ENCODE results near the gene PSMB5.
"Not testable (repeated sequence)": the region's sequence is repeated elsewhere in the genome, so short reads cannot be mapped to it uniquely, and the experiment has no call there.

The PSMB5 gene

DNA sequence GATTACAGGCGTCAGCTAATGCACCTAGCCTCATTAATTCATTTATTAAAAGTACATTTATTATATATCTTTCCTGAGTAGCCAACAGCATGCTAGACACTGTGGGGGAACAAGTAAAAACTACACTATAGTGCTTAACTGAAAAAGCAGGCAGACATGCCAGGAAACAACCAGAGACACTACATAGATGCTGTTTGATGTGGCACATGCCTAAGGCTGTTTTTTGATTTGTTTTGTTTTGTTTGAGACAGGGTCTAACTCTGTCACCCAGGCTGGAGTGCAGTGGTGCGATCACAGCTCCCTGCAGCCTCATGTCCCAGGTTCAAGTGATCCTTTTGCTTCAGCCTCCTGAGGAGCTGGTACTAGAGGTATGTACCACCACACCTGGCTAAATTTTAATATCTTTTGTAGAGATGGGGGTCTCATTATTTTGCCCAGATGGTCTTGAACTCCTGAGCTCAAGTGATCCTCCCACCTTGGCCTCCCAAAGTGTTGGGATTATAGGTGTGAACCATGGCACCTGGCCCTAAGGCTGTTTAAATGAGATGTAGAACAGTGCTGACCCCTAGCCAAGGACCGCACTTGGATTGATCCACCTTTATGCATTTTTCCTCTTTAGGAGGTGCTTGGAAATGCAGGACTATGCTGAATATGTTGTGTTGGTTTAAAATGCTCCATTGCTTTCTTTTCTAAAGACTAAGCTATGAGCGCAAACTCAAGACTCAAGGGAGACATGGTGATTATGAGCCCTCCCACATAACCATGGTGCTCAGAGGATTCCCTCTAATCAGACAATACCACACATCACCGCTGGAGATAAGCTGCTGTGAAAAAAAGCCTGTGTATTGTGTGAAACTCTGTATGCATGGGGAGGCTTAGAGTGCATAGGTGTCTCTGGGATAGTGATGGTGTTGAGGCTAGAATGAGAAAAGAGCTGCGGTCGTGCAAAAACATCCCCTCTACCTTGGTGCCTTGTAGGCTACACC is 14.3 kb downstream of the PSMB5 start:
- no peak for TF ChIP-seq CTCF (IDR thresholded peaks at IDR 0.05; ENCODE audit: extremely low read depth, missing control alignments)
- no peak for DNase-seq (ENCODE audit: low spot score)

- TF ChIP-seq CTCF (IDR thresholded peaks at IDR 0.05; ENCODE audit: extremely low read depth, missing control alignments), result no peak
- no peak for DNase-seq (ENCODE audit: low spot score)
These were observed 16.6 kb downstream of the PSMB5 start for GRCh38 chr14:23018107-23018506.

DNA sequence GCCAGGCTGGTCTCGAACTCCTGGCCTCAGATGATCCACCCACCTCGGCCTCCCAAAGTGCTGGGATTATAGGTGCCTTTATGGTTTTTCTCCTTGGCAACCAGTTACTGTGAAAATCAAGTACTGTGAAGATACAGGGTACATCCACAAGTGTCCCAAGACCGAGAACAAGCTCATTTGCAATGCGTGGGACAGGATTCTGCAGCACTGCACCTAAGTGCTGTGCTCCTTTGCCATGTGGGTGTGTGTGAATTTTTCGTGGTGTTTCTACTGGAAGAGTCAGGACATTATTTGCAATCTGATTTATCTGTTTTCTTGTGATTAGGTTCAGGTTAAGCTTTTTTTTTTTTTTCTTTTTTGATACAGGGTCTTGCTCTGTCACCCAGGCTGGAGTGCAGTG is 17.6 kb downstream of the PSMB5 start:
- no peak for TF ChIP-seq CTCF (IDR thresholded peaks at IDR 0.05; ENCODE audit: extremely low read depth, missing control alignments)
- DNase-seq (ENCODE audit: low spot score), result no peak

- TF ChIP-seq CTCF (IDR thresholded peaks at IDR 0.05; ENCODE audit: extremely low read depth, missing control alignments), result no peak
- no peak for DNase-seq (ENCODE audit: low spot score)
These were observed 19.1 kb downstream of the PSMB5 start for GRCh38 chr14:23015618-23016017.

- not testable (repeated sequence) for DNase-seq (ENCODE audit: low spot score)
These were observed 21.0 kb downstream of the PSMB5 start for GRCh38 chr14:23013749-23014054.

DNA sequence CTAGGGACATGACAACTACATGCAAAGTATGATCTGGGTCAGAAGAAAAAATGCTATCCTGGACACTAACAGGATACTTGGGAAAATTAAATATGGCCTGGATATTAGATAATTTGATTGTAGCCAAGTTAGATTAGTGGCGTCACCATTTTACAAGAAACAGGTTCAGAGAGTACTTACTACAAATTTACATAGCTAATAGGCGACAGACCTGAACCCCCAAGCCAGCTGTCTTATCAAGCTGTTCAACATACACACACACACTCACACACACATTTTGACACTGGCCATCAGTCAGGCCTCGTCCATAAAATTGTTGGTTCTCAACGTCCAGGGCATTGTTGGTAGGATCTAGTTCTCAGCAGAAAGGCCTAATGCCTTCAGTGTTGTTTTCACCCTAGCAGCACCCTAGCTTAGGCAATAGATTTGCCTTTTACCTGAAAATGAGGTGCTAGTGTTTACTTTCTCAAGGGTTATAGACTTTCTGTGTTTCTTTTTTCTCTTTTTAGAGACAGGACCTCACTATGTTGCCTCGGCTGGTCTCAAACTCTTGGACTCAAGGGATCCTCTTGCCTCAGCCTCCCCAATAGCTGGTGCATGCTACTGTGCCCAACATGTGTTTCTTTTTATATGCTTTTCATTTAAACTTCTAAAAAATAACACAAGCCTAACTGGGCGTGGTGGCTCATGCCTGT is 21.5 kb downstream of the PSMB5 start:
- TF ChIP-seq CTCF (IDR thresholded peaks at IDR 0.05; ENCODE audit: extremely low read depth, missing control alignments), result no peak
- DNase-seq (ENCODE audit: low spot score), result no peak

DNA sequence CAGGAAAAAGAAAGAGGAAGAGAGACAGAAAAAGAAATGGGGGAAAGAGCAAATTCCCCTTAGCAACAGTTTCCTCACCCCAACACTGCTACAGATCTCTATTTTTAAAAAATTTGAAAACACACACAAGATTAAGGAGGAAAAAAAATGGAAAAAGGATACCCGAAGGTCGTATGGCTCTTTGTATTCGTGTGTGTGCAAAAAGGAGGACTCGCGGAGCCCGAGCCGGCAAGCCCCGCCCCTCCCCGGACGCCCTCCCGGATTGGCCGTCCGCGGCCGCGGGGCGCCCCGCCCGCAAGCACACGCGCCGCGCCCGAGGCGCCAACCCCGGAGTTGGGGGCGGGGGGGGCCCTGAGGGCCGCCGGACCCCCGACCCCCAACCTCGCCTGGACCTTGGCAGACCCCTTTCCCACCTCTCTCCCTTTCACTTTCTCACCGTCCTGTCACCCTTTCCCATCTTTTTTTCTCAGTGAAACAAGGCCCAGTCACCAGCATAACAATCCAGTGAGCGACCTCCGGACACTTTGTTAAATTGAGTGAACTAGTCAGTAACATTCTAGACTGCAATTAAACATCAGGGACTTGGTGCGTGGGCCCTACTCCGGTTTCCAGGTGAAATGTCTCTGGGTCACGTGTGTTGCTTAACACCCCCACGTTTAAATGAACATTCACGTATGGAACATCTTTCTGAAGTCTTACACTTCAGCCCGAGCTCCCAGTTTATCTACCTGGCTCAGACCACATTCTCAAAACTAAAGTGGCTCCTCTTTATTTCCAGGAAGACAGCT is 24.6 kb downstream of the PSMB5 start, which contains the start of gene C14orf93:
Gene C14orf93 (minus strand): TSS at position 205 of the 788 bp plus-strand sequence. CDS start 11,120 bp downstream, outside the sequence.
- TF ChIP-seq CTCF (IDR thresholded peaks at IDR 0.05; ENCODE audit: extremely low read depth, missing control alignments), result no peak
- peak; percentile 92 for DNase-seq (ENCODE audit: low spot score)

All from GM20000 (cell line).